GM10248 (cell line): Measurements from ENCODE around the gene LRRC58.

Experiments used
- CTCF ChIA-PET: fragments of 300-600 bp; sonication (Branson Sonifier 250); formaldehyde crosslinking; extraction: SDS; loops from one replicate; lab custom pipeline; 2021; ENCODE audit warnings: antibody characterized with exemption; lab: Yijun Ruan, JAX
- POLR2A ChIA-PET: fragments of 350-650 bp; sonication (Branson Sonifier 250); formaldehyde crosslinking; extraction: SDS; loops from one replicate; lab custom pipeline; 2020; ENCODE audit warnings: antibody characterized with exemption; lab: Yijun Ruan, JAX
- DNase-seq: peaks from one replicate; pipeline ENCODE4 v3.0.0; 2012; ENCODE audit errors: extremely low spot score
- TF ChIP-seq, protein P1 (sequence below): IDR thresholded peaks from 2 replicates; pipeline ENCODE4 v1.5.1; 2012; ENCODE audit warnings: mild to moderate bottlenecking, low read depth; ENCODE audit errors: extremely low read depth, missing control alignments, control extremely low read depth

LRRC58 gene

GRCh38 chr3:120348991-120349854 lies at the start of gene LRRC58:
TSS of gene LRRC58 (minus strand) at chr3:120349354. CDS start at chr3:120349243, 111 bp downstream.
- ChIA-PET POLR2A (interaction anchor here (0.6 to 1.9 kb wide), 3 partner anchors 76 to 255 kb away, joined by 5 to 7 read pairs (median 5); partner anchors contain the start of gene GSK3B), CTCF (interaction anchor here (0.6 to 2.9 kb wide), 7 partner anchors 9 to 1465 kb away, joined by 3 to 18 read pairs (median 4); no protein-coding TSS in a partner anchor)
- TF ChIP-seq, protein P1, sequence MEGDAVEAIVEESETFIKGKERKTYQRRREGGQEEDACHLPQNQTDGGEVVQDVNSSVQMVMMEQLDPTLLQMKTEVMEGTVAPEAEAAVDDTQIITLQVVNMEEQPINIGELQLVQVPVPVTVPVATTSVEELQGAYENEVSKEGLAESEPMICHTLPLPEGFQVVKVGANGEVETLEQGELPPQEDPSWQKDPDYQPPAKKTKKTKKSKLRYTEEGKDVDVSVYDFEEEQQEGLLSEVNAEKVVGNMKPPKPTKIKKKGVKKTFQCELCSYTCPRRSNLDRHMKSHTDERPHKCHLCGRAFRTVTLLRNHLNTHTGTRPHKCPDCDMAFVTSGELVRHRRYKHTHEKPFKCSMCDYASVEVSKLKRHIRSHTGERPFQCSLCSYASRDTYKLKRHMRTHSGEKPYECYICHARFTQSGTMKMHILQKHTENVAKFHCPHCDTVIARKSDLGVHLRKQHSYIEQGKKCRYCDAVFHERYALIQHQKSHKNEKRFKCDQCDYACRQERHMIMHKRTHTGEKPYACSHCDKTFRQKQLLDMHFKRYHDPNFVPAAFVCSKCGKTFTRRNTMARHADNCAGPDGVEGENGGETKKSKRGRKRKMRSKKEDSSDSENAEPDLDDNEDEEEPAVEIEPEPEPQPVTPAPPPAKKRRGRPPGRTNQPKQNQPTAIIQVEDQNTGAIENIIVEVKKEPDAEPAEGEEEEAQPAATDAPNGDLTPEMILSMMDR, result peak; percentile 49
- peak; percentile 92 for DNase-seq

GRCh38 chr3:120396469-120396868 lies 47.3 kb upstream of the LRRC58 start:
- POLR2A ChIA-PET, result no interaction called here
- CTCF ChIA-PET, result interaction anchor here (2.4 kb wide), 1 partner anchor 21 kb away, joined by 8 read pairs; no protein-coding TSS in a partner anchor
- TF ChIP-seq, protein P1, result no peak
- no peak for DNase-seq

GRCh38 chr3:120394347-120394746 lies 45.2 kb upstream of the LRRC58 start:
- POLR2A ChIA-PET, result no interaction called here

DNA sequence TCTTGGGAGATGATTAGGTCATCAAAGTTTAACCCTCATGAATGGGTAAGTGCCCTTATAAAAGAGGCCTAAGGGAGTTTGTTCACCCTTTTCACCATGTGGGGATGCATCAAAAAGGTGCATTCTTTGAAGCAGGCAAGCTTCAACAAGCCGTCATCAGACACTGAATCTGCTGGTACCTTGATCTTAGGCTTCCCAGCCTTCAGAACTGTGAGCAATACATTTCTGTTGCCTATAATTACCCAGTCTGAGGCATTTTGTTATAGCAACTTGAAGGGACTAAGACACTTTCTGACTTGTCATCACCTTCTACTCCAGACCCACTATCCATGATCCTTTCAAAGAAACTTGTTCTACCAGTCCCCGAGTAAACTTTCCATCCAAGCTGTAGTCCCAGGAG lies 44.6 kb upstream of the LRRC58 start:
- ChIA-PET POLR2A (no interaction called here), CTCF (no interaction called here)
- TF ChIP-seq, protein P1, result no peak
- DNase-seq, result no peak

More at GRCh38 chr3:120394347-120394746, 45.2 kb upstream of the LRRC58 start:
- TF ChIP-seq, protein P1, result no peak
- no peak for DNase-seq
- CTCF ChIA-PET, result no interaction called here

GRCh38 chr3:120393243-120393642 lies 44.1 kb upstream of the LRRC58 start:
- no peak for DNase-seq
- ChIA-PET CTCF (interaction anchor here (1.0 to 1.3 kb wide), 2 partner anchors 17 to 24 kb away, joined by 3 read pairs; no protein-coding TSS in a partner anchor), POLR2A (no interaction called here)
- TF ChIP-seq, protein P1, result no peak

DNA sequence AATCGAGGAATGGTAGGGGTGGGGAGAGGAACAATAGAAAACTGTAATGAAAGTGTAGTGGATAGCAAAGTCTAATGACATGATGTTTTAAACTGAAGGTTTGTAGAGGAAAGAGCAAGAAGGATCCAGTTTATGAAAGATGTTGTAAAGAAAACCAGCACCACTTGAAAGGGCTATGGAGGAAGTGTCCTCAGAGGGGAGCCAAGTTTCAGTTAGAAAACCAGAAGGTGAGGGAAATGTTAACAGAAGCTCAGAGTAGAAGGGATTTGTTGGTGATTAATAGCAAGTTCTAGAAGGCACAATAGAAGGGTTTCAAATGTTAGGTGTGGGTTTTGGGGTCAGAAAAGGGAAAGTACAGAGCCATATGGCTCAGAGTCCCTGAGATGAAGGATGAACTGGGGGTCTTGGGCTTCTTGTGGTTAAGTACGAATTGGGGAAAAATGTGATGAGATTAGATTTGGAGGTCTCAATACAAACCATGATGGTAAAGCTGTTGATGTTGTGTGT lies 33.8 kb upstream of the LRRC58 start:
- TF ChIP-seq, protein P1, result no peak
- CTCF ChIA-PET, result interaction anchor here (1.1 to 1.7 kb wide), 2 partner anchors 34 to 159 kb away, joined by 3 to 5 read pairs; no protein-coding TSS in a partner anchor
- DNase-seq, result no peak
- POLR2A ChIA-PET, result no interaction called here
